Loucy (cell line): ENCODE measurements around the gene FBLN5.

Source experiments
- CTCF ChIP-seq: fragments of 200-600 bp; sonication (generic); conservative IDR thresholded peaks from 2 replicates; pipeline ENCODE4 v1.5.1; 2014; ENCODE audit warnings: mild to moderate bottlenecking, antibody characterized with exemption, low read length
- EZH2phosphoT487 ChIP-seq: fragments of 200-600 bp; IDR thresholded peaks from 2 replicates; pipeline ENCODE4 v1.6.1; 2018; ENCODE audit warnings: antibody characterized with exemption, mild to moderate bottlenecking, moderate library complexity, borderline replicate concordance

GRCh38 chr14:91829511-91829910 lies 118.0 kb downstream of the FBLN5 start:
- no peak for TF ChIP-seq CTCF
- no peak for TF ChIP-seq EZH2phosphoT487
